C4-2B (cell line): Measurements from ENCODE around the gene SYT7.

Experiments used
- CTCF ChIP-seq: fragments of 450-650 bp; conservative IDR thresholded peaks from 2 replicates; pipeline ENCODE4 v1.5.1; 2017; ENCODE audit warnings: mild to moderate bottlenecking
- ZFX ChIP-seq: fragments of 450-650 bp; IDR thresholded peaks from 2 replicates; pipeline ENCODE4 v1.6.1; 2017

GRCh38 chr11:61607426-61607825, 26.6 kb upstream of the SYT7 start:
- TF ChIP-seq CTCF (no peak), ZFX (no peak)
